DOHH2 (cell line): ENCODE results near the gene PDZRN4.

ENCODE experiments used
- H3F3A ChIP-seq: fragments of 200-600 bp; sonication (generic), shearing (Covaris generic); 2 replicates; pipeline ENCODE4 v1.6.0; 2016; ENCODE audit warnings: antibody characterized with exemption, mild to moderate bottlenecking; ENCODE audit not compliant: control insufficient read depth, insufficient read depth
- H3K27ac ChIP-seq: fragments of 200-600 bp; sonication (generic); 2 replicates; pipeline ENCODE4 v1.5.1; 2014; ENCODE audit warnings: low read depth, mild to moderate bottlenecking, low read length, moderate library complexity
- H3K27me3 ChIP-seq: fragments of 200-600 bp; sonication (generic); 2 replicates; pipeline ENCODE4 v1.6.1; 2014; ENCODE audit warnings: mild to moderate bottlenecking, low read length, mixed read lengths; ENCODE audit not compliant: control insufficient read depth
- H3K36me3 ChIP-seq: fragments of 200-600 bp; sonication (generic); 2 replicates; pipeline ENCODE4 v1.6.1; 2014; ENCODE audit warnings: mild to moderate bottlenecking, low read length, moderate library complexity, mixed read lengths; ENCODE audit not compliant: control insufficient read depth
- H3K4me1 ChIP-seq: fragments of 200-600 bp; sonication (generic); 2 replicates; pipeline ENCODE4 v1.6.1; 2014; ENCODE audit warnings: mild to moderate bottlenecking, low read length, mixed read lengths; ENCODE audit not compliant: control insufficient read depth
- H3K4me2 ChIP-seq: fragments of 200-600 bp; sonication (generic); 2 replicates; pipeline ENCODE4 v1.6.0; 2014; ENCODE audit warnings: mild to moderate bottlenecking, low read length, moderate library complexity
- H3K4me3 ChIP-seq: fragments of 200-600 bp; sonication (generic); 2 replicates; pipeline ENCODE4 v1.5.1; 2014; ENCODE audit warnings: mild to moderate bottlenecking, low read length, mixed read lengths
- H3K79me2 ChIP-seq: fragments of 200-600 bp; sonication (generic); 2 replicates; pipeline ENCODE4 v1.6.1; 2014; ENCODE audit warnings: mild to moderate bottlenecking, low read length, mixed read lengths; ENCODE audit not compliant: control insufficient read depth
- H3K9me2 ChIP-seq: fragments of 200-600 bp; sonication (generic); replicated peaks from 2 replicates; pipeline ENCODE4 v1.6.1; 2014; ENCODE audit warnings: mild to moderate bottlenecking, low read length, mixed read lengths; ENCODE audit not compliant: control insufficient read depth
- H3K9me3 ChIP-seq: fragments of 200-600 bp; sonication (generic); 2 replicates; pipeline ENCODE4 v1.6.1; 2014; ENCODE audit warnings: antibody characterized with exemption, low read length, mixed read lengths; ENCODE audit not compliant: control insufficient read depth, insufficient read depth
- H4K20me1 ChIP-seq: fragments of 200-600 bp; sonication (generic); 2 replicates; pipeline ENCODE4 v1.6.0; 2014; ENCODE audit warnings: low read depth, mild to moderate bottlenecking, antibody characterized with exemption, low read length, moderate library complexity; ENCODE audit not compliant: control insufficient read depth, insufficient read depth
- CTCF ChIP-seq: fragments of 200-600 bp; sonication (generic); IDR thresholded peaks from one replicate; pipeline ENCODE4 v1.5.1; 2014; ENCODE audit warnings: antibody characterized with exemption, mild to moderate bottlenecking, low read depth, low read length; ENCODE audit not compliant: poor library complexity, severe bottlenecking
- EZH2phosphoT487 ChIP-seq: fragments of 200-600 bp; sonication (generic); IDR thresholded peaks from 2 replicates; pipeline ENCODE4 v1.6.1; 2017; ENCODE audit warnings: borderline replicate concordance, mild to moderate bottlenecking, antibody characterized with exemption, low read length, moderate library complexity, mixed read lengths

PDZRN4 gene

GRCh38 chr12:41409628-41410027 lies 221.5 kb downstream of the PDZRN4 start:
- Histone ChIP-seq H4K20me1 (no peaks in the 10 kb centered on the region), H3K27me3 (no peaks in the 10 kb centered on the region), H3K79me2 (no peaks in the 10 kb centered on the region), H3K36me3 (no peaks in the 10 kb centered on the region), H3K4me2 (no peak overlapping the region), H3K4me3 (no peak overlapping the region), H3K9me2 (no peaks in the 10 kb centered on the region), H3F3A (no peaks in the 10 kb centered on the region), H3K27ac (no peak overlapping the region), H3K4me1 (no peaks in the 10 kb centered on the region), H3K9me3 (no peaks in the 10 kb centered on the region)
- no peak for TF ChIP-seq EZH2phosphoT487
- TF ChIP-seq CTCF = no peak

- Histone ChIP-seq H3F3A (no peaks in the 10 kb centered on the region), H3K79me2 (no peaks in the 10 kb centered on the region), H3K4me1 (no peaks in the 10 kb centered on the region), H3K9me2 (no peaks in the 10 kb centered on the region), H3K4me2 (no peak overlapping the region), H4K20me1 (no peaks in the 10 kb centered on the region), H3K27ac (no peak overlapping the region), H3K36me3 (no peaks in the 10 kb centered on the region), H3K9me3 (no peaks in the 10 kb centered on the region), H3K4me3 (no peak overlapping the region), H3K27me3 (no peaks in the 10 kb centered on the region)
- TF ChIP-seq CTCF (no peak), EZH2phosphoT487 (no peak)
These were observed 230.5 kb downstream of the PDZRN4 start for GRCh38 chr12:41418586-41418985.

GRCh38 chr12:41419131-41419893 lies 231.2 kb downstream of the PDZRN4 start:
- Histone ChIP-seq H3K4me2 (no peak overlapping the region), H3K9me2 (no peaks in the 10 kb centered on the region), H3K79me2 (no peaks in the 10 kb centered on the region), H3K9me3 (no peaks in the 10 kb centered on the region), H3K4me1 (no peaks in the 10 kb centered on the region), H3K27me3 (no peaks in the 10 kb centered on the region), H3F3A (no peaks in the 10 kb centered on the region), H4K20me1 (no peaks in the 10 kb centered on the region), H3K27ac (no peak overlapping the region), H3K36me3 (no peaks in the 10 kb centered on the region), H3K4me3 (no peak overlapping the region)
- TF ChIP-seq EZH2phosphoT487 (no peak), CTCF (no peak)
